ENCODE data around the gene ODC1. TPM values are rescaled to one million over a fixed set of nuclear protein-coding genes. Genes with fewer than 3 reads are reported as not detected.

ODC1 gene
- total and polyA plus RNA-seq, 2 donors (not counting 3 experiments of a cell fraction or from before 2014, with no cell fraction given): 109 to 132 TPM

DNA sequence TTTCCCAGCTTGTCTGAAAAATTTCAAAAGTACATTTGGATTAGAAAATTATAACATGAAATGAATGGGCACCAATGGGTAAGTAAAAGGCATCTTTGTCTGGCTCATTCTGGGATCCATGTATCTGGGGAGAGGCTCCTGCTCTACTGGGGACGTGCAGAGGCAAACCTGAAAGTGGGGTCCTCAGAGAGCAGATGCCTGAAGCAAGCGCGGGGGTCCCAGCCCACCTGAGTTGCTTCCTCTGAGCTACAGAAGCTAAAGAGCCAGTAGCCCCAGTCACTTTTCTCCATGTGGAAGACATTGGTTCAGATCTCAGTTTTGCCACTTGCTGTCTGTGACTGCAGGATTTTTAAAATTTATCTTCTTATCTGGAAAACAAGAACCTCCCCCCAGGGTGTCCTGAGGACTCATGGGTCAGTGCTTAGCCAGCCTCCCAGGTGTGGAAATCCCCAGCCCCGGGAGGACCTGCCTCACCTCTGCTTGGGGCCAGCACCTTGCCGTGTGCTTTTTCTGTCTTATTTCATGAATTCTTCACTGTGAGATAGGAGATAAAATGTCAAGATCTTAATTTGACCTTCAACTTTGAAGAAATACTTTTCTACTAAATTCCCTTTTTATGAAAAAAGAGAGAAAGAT, 25.1 kb upstream of the ODC1 start:
- no TSS peak for BruUV-seq (replicated peaks)
- H3K27ac ChIP-seq (ENCODE audit: insufficient read depth, low read depth, low read length): no peak overlapping the region
- no peaks in the 10 kb centered on the region for H3K9me1 ChIP-seq (replicated peaks; ENCODE audit: control insufficient read depth, extremely low read depth, insufficient read depth, low read length)
- no peaks in the 10 kb centered on the region for H3K9me3 ChIP-seq (replicated peaks; ENCODE audit: control insufficient read depth, insufficient read depth, low read length)
- no peaks in the 10 kb centered on the region for H3K4me1 ChIP-seq (ENCODE audit: control insufficient read depth, extremely low read depth, insufficient read depth, low read length)
- intact Hi-C loops (cut with micrococcal nuclease): no loop called here
- dilution Hi-C loops (cut with MboI; ENCODE audit: extremely low pct_ligation_motif_present, low sequenced_read_pairs): no loop called here
- no peak for FAIRE-seq
- DNase-seq (ENCODE audit: low read depth, low spot score): no peak
- no peak for TF ChIP-seq POLR2A (IDR thresholded peaks at IDR 0.05; ENCODE audit: low read depth, low read length)
- no peak for TF ChIP-seq GATA2 (IDR thresholded peaks at IDR 0.05; ENCODE audit: insufficient read depth, insufficient read length, low read depth, low read length)
- TF ChIP-seq MYC (IDR thresholded peaks at IDR 0.05; ENCODE audit: low read depth, low read length): no peak
- TF ChIP-seq FOS (IDR thresholded peaks at IDR 0.05; ENCODE audit: borderline replicate concordance, insufficient read depth, low read length): no peak
- H3K9ac ChIP-seq (replicated peaks; ENCODE audit: extremely low read depth, insufficient read depth, low read length): no peak overlapping the region
- no peak overlapping the region for H2AFZ ChIP-seq (ENCODE audit: low read depth, low read length)
- H3K4me2 ChIP-seq (ENCODE audit: insufficient read depth, low read length): no peak overlapping the region
- ChIA-PET CTCF (interaction anchor here (0.8 to 2.2 kb wide), 4 partner anchors 9 to 187 kb away, joined by 3 to 7 read pairs (median 4); no protein-coding TSS in a partner anchor), POLR2A (no interaction called here)
- no peak overlapping the region for H3K4me3 ChIP-seq (replicated peaks in 1 of 3; ENCODE audit: insufficient read depth in 1 of 3, low read depth in 1 of 3, low read length in 3 of 3)
- peaks cover 0 to 2% of the 10 kb centered on the region in 2 experiments for H3K27me3 ChIP-seq (ENCODE audit: control insufficient read depth in 2 of 2, insufficient read depth in 2 of 2, low read length in 2 of 2)
- H3K79me2 ChIP-seq (ENCODE audit: control insufficient read depth, insufficient read depth, low read length): no peaks in the 10 kb centered on the region
- H3K36me3 ChIP-seq (ENCODE audit: control insufficient read depth in 2 of 2, extremely low read depth in 1 of 2, insufficient read depth in 2 of 2, low read length in 2 of 2): no peaks in the 10 kb centered on the region
- H4K20me1 ChIP-seq (replicated peaks; ENCODE audit: control insufficient read depth, extremely low read depth, insufficient read depth, low read length): no peaks in the 10 kb centered on the region

DNA sequence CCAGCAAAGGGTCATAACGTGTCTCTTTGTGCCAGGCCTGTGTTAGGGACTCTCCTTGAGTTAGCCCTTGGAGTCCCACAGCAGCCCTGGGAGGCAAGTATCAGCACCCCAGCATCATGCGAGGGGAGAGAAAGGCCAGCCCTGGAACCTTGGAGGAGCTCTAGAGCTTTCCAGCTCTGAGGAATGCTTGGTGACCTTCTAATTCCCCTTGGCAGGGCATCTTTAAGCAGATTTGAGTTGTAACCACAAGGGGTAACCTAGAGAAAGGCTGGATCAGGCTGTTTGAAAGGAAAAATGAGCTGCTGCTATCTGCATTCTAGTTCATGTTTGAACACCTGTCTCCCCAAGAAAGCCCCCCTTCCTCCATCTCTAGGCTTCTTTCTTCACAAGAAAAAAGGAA, 23.8 kb upstream of the ODC1 start:
- H3K4me1 ChIP-seq (ENCODE audit: control insufficient read depth, extremely low read depth, insufficient read depth, low read length): no peaks in the 10 kb centered on the region
- FAIRE-seq (no peak), DNase-seq (ENCODE audit: low read depth, low spot score) (no peak)
- no peaks in the 10 kb centered on the region for H3K9me3 ChIP-seq (replicated peaks; ENCODE audit: control insufficient read depth, insufficient read depth, low read length)
- H3K27me3 ChIP-seq (ENCODE audit: control insufficient read depth in 2 of 2, insufficient read depth in 2 of 2, low read length in 2 of 2): peaks cover 0 to 2% of the 10 kb centered on the region in 2 experiments
- H3K9ac ChIP-seq (replicated peaks; ENCODE audit: extremely low read depth, insufficient read depth, low read length): no peak overlapping the region
- H3K27ac ChIP-seq (ENCODE audit: insufficient read depth, low read depth, low read length): no peak overlapping the region
- intact Hi-C loops (cut with micrococcal nuclease): no loop called here
- H3K79me2 ChIP-seq (ENCODE audit: control insufficient read depth, insufficient read depth, low read length): no peaks in the 10 kb centered on the region
- BruUV-seq (replicated peaks): no TSS peak
- dilution Hi-C loops (cut with MboI; ENCODE audit: extremely low pct_ligation_motif_present, low sequenced_read_pairs): no loop called here
- no peaks in the 10 kb centered on the region for H3K36me3 ChIP-seq (ENCODE audit: control insufficient read depth in 2 of 2, extremely low read depth in 1 of 2, insufficient read depth in 2 of 2, low read length in 2 of 2)
- no peak for TF ChIP-seq FOS (IDR thresholded peaks at IDR 0.05; ENCODE audit: borderline replicate concordance, insufficient read depth, low read length)
- TF ChIP-seq JUN (IDR thresholded peaks at IDR 0.05; ENCODE audit: borderline replicate concordance, insufficient read depth, insufficient read length, low read depth): no peak
- TF ChIP-seq MYC (IDR thresholded peaks at IDR 0.05; ENCODE audit: low read depth, low read length): no peak
- TF ChIP-seq POLR2AphosphoS5 (IDR thresholded peaks at IDR 0.05; ENCODE audit: insufficient read depth, low read depth, low read length): no peak
- TF ChIP-seq GATA2 (IDR thresholded peaks at IDR 0.05; ENCODE audit: insufficient read depth, insufficient read length, low read depth, low read length): no peak
- TF ChIP-seq EZH2 (IDR thresholded peaks at IDR 0.05; ENCODE audit: borderline replicate concordance, low read depth, low read length, severe bottlenecking): no peak
- TF ChIP-seq, protein P1, sequence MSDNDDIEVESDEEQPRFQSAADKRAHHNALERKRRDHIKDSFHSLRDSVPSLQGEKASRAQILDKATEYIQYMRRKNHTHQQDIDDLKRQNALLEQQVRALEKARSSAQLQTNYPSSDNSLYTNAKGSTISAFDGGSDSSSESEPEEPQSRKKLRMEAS (IDR thresholded peaks at IDR 0.05; ENCODE audit: insufficient read depth, insufficient read length): no peak
- TF ChIP-seq, protein P2, sequence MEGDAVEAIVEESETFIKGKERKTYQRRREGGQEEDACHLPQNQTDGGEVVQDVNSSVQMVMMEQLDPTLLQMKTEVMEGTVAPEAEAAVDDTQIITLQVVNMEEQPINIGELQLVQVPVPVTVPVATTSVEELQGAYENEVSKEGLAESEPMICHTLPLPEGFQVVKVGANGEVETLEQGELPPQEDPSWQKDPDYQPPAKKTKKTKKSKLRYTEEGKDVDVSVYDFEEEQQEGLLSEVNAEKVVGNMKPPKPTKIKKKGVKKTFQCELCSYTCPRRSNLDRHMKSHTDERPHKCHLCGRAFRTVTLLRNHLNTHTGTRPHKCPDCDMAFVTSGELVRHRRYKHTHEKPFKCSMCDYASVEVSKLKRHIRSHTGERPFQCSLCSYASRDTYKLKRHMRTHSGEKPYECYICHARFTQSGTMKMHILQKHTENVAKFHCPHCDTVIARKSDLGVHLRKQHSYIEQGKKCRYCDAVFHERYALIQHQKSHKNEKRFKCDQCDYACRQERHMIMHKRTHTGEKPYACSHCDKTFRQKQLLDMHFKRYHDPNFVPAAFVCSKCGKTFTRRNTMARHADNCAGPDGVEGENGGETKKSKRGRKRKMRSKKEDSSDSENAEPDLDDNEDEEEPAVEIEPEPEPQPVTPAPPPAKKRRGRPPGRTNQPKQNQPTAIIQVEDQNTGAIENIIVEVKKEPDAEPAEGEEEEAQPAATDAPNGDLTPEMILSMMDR (IDR thresholded peaks at IDR 0.05; ENCODE audit: extremely low read depth in 1 of 2, insufficient read depth in 1 of 2, low read depth in 1 of 2, low read length in 2 of 2): no peak
- TF ChIP-seq POLR2A (IDR thresholded peaks at IDR 0.05; ENCODE audit: low read depth, low read length): no peak
- H3K9me1 ChIP-seq (replicated peaks; ENCODE audit: control insufficient read depth, extremely low read depth, insufficient read depth, low read length): no peaks in the 10 kb centered on the region
- no peaks in the 10 kb centered on the region for H4K20me1 ChIP-seq (replicated peaks; ENCODE audit: control insufficient read depth, extremely low read depth, insufficient read depth, low read length)
- no peak overlapping the region for H2AFZ ChIP-seq (ENCODE audit: low read depth, low read length)
- ChIA-PET POLR2A (no interaction called here), CTCF (interaction anchor here (0.7 to 2.2 kb wide), 5 partner anchors 11 to 188 kb away, joined by 3 to 7 read pairs (median 3); no protein-coding TSS in a partner anchor)
- no peak overlapping the region for H3K4me2 ChIP-seq (ENCODE audit: insufficient read depth, low read length)
- no peak overlapping the region for H3K4me3 ChIP-seq (replicated peaks in 1 of 3; ENCODE audit: insufficient read depth in 1 of 3, low read depth in 1 of 3, low read length in 3 of 3)
